GM23248 (cell line): ENCODE results near the gene TRIO. TPM values are rescaled to one million over a fixed set of nuclear protein-coding genes. Genes with fewer than 3 reads are reported as not detected.
A peak's percentile ranks its signal among the peaks of the same experiment; 100 is the strongest.

Experiments used
- DNase-seq: peaks from one replicate; pipeline ENCODE4 v3.0.0-alpha.2; 2015
- H2AFZ ChIP-seq: fragments of 200-600 bp; sonication (generic); 2 replicates; pipeline ENCODE4 v1.6.1; 2016; ENCODE audit warnings: antibody characterized with exemption
- H3F3A ChIP-seq: fragments of 200-600 bp; sonication (generic); 2 replicates; pipeline ENCODE4 v1.6.1; 2016; ENCODE audit warnings: mild to moderate bottlenecking, antibody characterized with exemption, mixed run types; ENCODE audit not compliant: insufficient read depth
- H3K27ac ChIP-seq: fragments of 200-600 bp; sonication (generic); 2 replicates; pipeline ENCODE4 v1.5.1; 2016; ENCODE audit warnings: mild to moderate bottlenecking
- H3K27me3 ChIP-seq: fragments of 200-600 bp; sonication (generic); replicated peaks from 2 replicates; pipeline ENCODE4 v1.6.1; 2016; ENCODE audit warnings: mild to moderate bottlenecking; ENCODE audit not compliant: insufficient read depth
- H3K36me3 ChIP-seq: fragments of 200-600 bp; sonication (generic); 2 replicates; pipeline ENCODE4 v1.6.1; 2016; ENCODE audit warnings: low read depth, mild to moderate bottlenecking
- H3K4me1 ChIP-seq: fragments of 200-600 bp; sonication (generic); 2 replicates; pipeline ENCODE4 v1.6.1; 2016; ENCODE audit warnings: mild to moderate bottlenecking; ENCODE audit not compliant: insufficient read depth
- H3K4me2 ChIP-seq: fragments of 200-600 bp; sonication (generic); one replicate; pipeline ENCODE4 v1.6.1; 2016; ENCODE audit warnings: mild to moderate bottlenecking; ENCODE audit not compliant: unreplicated experiment
- H3K4me3 ChIP-seq: fragments of 200-600 bp; sonication (generic); 2 replicates; pipeline ENCODE4 v1.5.1; 2016; ENCODE audit warnings: mild to moderate bottlenecking
- H3K79me2 ChIP-seq: fragments of 200-600 bp; sonication (generic); 2 replicates; pipeline ENCODE4 v1.6.1; 2016; ENCODE audit warnings: mild to moderate bottlenecking; ENCODE audit not compliant: insufficient read depth
- H3K9ac ChIP-seq: fragments of 200-600 bp; sonication (generic); 2 replicates; pipeline ENCODE4 v1.6.1; 2016; ENCODE audit warnings: mild to moderate bottlenecking
- H3K9me2 ChIP-seq: fragments of 200-600 bp; sonication (generic); 2 replicates; pipeline ENCODE4 v1.6.1; 2016; ENCODE audit warnings: mixed run types, mild to moderate bottlenecking, moderate library complexity; ENCODE audit not compliant: insufficient read depth
- H3K9me3 ChIP-seq: fragments of 200-600 bp; sonication (generic); one replicate; pipeline ENCODE4 v1.6.1; 2017; ENCODE audit warnings: low read depth
- H4K20me1 ChIP-seq: fragments of 200-600 bp; sonication (generic); 2 replicates; pipeline ENCODE4 v1.6.0; 2016; ENCODE audit not compliant: insufficient read depth
- EZH2 ChIP-seq: fragments of 200-600 bp; sonication (generic); IDR thresholded peaks from 2 replicates; pipeline ENCODE4 v1.6.1; 2018; ENCODE audit warnings: antibody characterized with exemption, mild to moderate bottlenecking; ENCODE audit not compliant: insufficient read depth, poor library complexity, severe bottlenecking
- EZH2phosphoT487 ChIP-seq: fragments of 200-600 bp; sonication (generic); IDR thresholded peaks from 2 replicates; pipeline ENCODE4 v1.6.1; 2018; ENCODE audit warnings: antibody characterized with exemption, moderate library complexity, mild to moderate bottlenecking, low read depth; ENCODE audit not compliant: insufficient read depth
- WGBS, 2 experiments: methylation state at CpG; one replicate each; pipeline ENCODE4 v1.1.6; 2015 to 2017; ENCODE audit warnings: low lambda C conversion rate in 2 of 2, low coverage in 1 of 2; ENCODE audit errors: missing lambda C conversion rate in 2 of 2; 5-methylcytosine and 5-hydroxymethylcytosine counted together
- in situ Hi-C: fragments of 300-500 bp; cut with MboI; formaldehyde crosslinking; loops from 2 replicates; pipeline ENCODE4 v1.15.0; 2020
- polyA plus RNA-seq: library from polyadenylated mRNA; unstranded; fragments of >200 nt; fragmentation: Nextera tagmentation; extraction: Ambion mirVana; gene quantifications from 2 replicates; pipeline ENCODE4 v1.2.1, GENCODE V29; 2016
- total RNA-seq: library from RNA; depleted of rRNA; stranded (reverse); fragments of >200 nt; shearing (Covaris generic); gene quantifications from 2 replicates; pipeline ENCODE4 v1.2.3, GENCODE V29; 2014

Gene TRIO
- total and polyA plus RNA-seq, 2 experiments from 2014 or later, result 28.1 to 198 TPM

DNA sequence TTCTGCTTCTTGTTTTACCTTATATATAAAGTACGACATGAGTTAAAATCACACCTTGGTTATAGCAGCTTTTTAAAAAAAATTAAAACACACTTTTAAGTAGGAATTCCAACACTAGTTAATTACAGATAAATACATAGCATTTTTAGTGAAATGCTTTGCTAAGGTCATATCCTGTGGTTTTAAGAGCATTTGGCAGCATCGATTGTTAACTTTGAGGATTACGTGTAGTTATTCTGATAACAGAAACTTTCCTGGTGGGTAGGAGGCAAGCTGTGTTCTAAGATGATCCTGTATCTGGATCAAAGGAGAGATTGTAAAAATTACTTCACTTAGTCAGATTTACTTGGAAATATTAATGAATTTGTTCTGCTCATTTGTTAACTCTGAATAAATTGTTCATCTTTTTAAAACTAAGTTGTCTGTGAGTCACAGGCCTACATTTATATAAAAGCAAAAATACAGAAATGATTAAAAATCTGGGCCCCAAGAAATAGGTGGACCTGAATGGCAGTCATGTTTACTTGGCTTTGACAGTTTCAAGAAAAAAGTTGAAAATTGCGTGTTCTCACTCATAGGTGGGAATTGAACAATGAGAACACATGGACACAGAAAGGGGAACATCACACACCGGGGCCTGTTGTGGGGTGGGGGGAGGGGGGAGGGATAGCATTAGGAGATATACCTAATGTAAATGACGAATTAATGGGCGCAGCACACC lies 58.3 kb downstream of the TRIO start:
- Histone ChIP-seq H3K27ac (peak overlapping the region; percentile 83), H4K20me1 (no peaks in the 10 kb centered on the region), H3K79me2 (peaks cover 100% of the 10 kb centered on the region), H2AFZ (no peak overlapping the region), H3K9me3 (no peaks in the 10 kb centered on the region), H3K4me2 (peak overlapping the region; percentile 31), H3F3A (peaks cover 95% of the 10 kb centered on the region), H3K9ac (peak overlapping the region; percentile 36), H3K4me1 (peaks cover 99% of the 10 kb centered on the region), H3K4me3 (0 out of 2 replicates have a peak overlapping the region, but pooled peaks have one; percentile 2), H3K27me3 (no peaks in the 10 kb centered on the region), H3K9me2 (no peaks in the 10 kb centered on the region), H3K36me3 (0 out of 2 replicates have a peak, but pooled peaks cover 5% of the 10 kb centered on the region)
- TF ChIP-seq EZH2phosphoT487 (no peak), EZH2 (no peak)
- 57 to 68% methylated on average over 5 to 7 of the region's 7 CpGs for WGBS, 2 experiments
- DNase-seq, result peak; percentile 63
- in situ Hi-C loops, result no loop called here

GRCh38 chr5:14202462-14202861 lies 59.3 kb downstream of the TRIO start:
- Histone ChIP-seq H3K4me1 (peaks cover 97% of the 10 kb centered on the region), H3F3A (peaks cover 91% of the 10 kb centered on the region), H4K20me1 (no peaks in the 10 kb centered on the region), H3K9ac (peak overlapping the region; percentile 68), H3K36me3 (0 out of 2 replicates have a peak, but pooled peaks cover 5% of the 10 kb centered on the region), H3K9me2 (no peaks in the 10 kb centered on the region), H3K4me3 (0 out of 2 replicates have a peak overlapping the region, but pooled peaks have one; percentile 7), H3K9me3 (no peaks in the 10 kb centered on the region), H3K27me3 (no peaks in the 10 kb centered on the region), H3K79me2 (peaks cover 100% of the 10 kb centered on the region), H3K27ac (peak overlapping the region; percentile 83), H3K4me2 (peak overlapping the region; percentile 59), H2AFZ (no peak overlapping the region)
- TF ChIP-seq EZH2 (no peak), EZH2phosphoT487 (no peak)
- DNase-seq, result peak; percentile 76
- in situ Hi-C loops, result no loop called here
- WGBS, 2 experiments, result 5 to 7% methylated on average over 6 of the region's 6 CpGs

DNA sequence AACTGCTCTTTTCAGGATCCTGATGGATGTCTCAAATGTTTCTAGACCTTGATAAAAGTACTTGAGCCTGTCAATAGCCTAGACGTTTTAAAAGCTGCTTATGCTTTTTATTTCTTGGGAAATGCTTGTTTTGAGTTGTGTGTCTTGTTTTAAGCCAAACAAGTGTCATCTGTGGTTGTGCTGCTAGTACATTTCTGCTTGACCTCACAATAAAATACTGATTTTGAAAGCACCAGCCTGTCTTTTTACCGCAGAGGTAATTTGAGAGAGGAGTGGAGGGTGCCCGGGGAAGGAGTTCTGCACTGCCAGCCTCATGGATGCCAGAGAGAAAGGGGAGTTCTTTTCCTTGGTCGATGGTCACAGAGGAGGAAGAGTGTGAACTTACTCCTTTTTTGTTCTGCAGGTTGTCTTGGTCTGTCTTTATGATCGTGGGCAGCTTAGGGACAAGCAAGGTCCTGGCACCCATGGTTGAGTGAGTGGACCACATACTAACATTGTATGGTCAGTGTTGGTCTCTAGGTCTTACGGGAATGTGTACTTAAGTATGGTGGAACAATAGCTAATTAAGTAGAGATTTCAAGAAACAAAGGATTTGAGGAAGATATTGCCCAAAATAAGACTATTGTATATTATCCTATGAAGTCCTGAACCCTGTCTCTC lies 61.0 kb downstream of the TRIO start:
- TF ChIP-seq EZH2phosphoT487, result no peak
- TF ChIP-seq EZH2, result no peak
- Histone ChIP-seq H3K4me3 (peak overlapping the region; percentile 60), H3K9me2 (no peaks in the 10 kb centered on the region), H3K79me2 (peaks cover 100% of the 10 kb centered on the region), H3K27me3 (no peaks in the 10 kb centered on the region), H3K27ac (peak overlapping the region; percentile 83), H2AFZ (no peak overlapping the region), H3K9ac (peak overlapping the region; percentile 68), H3F3A (peaks cover 91% of the 10 kb centered on the region), H3K36me3 (no peaks in the 10 kb centered on the region), H4K20me1 (no peaks in the 10 kb centered on the region), H3K4me2 (peak overlapping the region; percentile 80), H3K4me1 (peaks cover 97% of the 10 kb centered on the region), H3K9me3 (no peaks in the 10 kb centered on the region)
- 53 to 63% methylated on average over 6 of the region's 6 CpGs for WGBS, 2 experiments
- in situ Hi-C loops, result no loop called here
- no peak for DNase-seq

DNA sequence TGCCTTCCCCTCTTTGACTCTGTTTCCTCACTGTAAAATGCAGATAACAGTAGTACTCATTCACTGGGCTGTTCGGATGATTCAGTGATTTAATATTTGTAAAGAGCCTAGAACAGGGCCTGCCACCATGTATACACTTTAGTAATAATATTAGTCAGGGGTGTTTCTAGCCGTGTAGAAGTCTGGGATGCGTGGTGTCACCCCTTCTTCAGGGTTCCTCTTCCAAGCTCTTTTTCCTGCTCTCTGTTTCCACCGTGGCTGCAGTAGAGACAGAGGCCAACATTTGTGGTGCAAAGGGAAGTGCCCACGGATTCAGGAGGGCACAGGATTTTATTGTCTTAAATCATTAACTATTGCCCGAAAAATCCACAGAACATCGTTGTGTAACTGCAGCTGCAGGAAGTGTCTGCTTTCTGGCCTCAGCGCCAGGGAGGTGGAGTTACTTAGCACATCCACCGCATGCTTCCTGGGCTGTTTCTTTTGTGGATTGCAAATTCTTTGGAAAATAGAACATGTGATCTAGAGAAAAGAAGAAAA lies 61.7 kb downstream of the TRIO start:
- H3K27ac ChIP-seq, result peak overlapping the region; percentile 83
- no peaks in the 10 kb centered on the region for H3K36me3 ChIP-seq
- no peak overlapping the region for H2AFZ ChIP-seq
- no peaks in the 10 kb centered on the region for H3K9me3 ChIP-seq
- in situ Hi-C loops, result no loop called here
- no peaks in the 10 kb centered on the region for H3K9me2 ChIP-seq
- no peaks in the 10 kb centered on the region for H4K20me1 ChIP-seq
- peak; percentile 92 for DNase-seq
- H3K4me1 ChIP-seq, result peaks cover 97% of the 10 kb centered on the region
- WGBS, 2 experiments, result 1% methylated on average over 9 of the region's 9 CpGs
- peak overlapping the region; percentile 68 for H3K9ac ChIP-seq
- H3K4me2 ChIP-seq, result peak overlapping the region; percentile 80
- no peaks in the 10 kb centered on the region for H3K27me3 ChIP-seq
- H3F3A ChIP-seq, result peaks cover 92% of the 10 kb centered on the region
- H3K4me3 ChIP-seq, result peak overlapping the region; percentile 60
- TF ChIP-seq EZH2phosphoT487, result no peak
- no peak for TF ChIP-seq EZH2
- peaks cover 100% of the 10 kb centered on the region for H3K79me2 ChIP-seq
